Endothelial cell of umbilical vein (primary cell): ENCODE results near the gene TDRD7.

ENCODE experiments used
- EZH2 ChIP-seq: IDR thresholded peaks from 2 replicates; pipeline ENCODE4 v1.6.1; 2012; ENCODE audit warnings: borderline replicate concordance, low read depth, mild to moderate bottlenecking, moderate library complexity, low read length, inconsistent platforms; ENCODE audit not compliant: severe bottlenecking
- MYC ChIP-seq: IDR thresholded peaks from one replicate; pipeline ENCODE4 v1.6.1; 2011; ENCODE audit warnings: mild to moderate bottlenecking, low read depth, low read length
- POLR2A ChIP-seq: IDR thresholded peaks from 2 replicates; pipeline ENCODE4 v1.6.1; 2012; ENCODE audit warnings: low read depth, mild to moderate bottlenecking, control low read depth, low read length
- POLR2AphosphoS5 ChIP-seq: IDR thresholded peaks from 2 replicates; pipeline ENCODE4 v1.6.1; 2012; ENCODE audit warnings: low read depth, mild to moderate bottlenecking, control low read depth, low read length, moderate library complexity; ENCODE audit not compliant: insufficient read depth
- TF ChIP-seq, protein P1 (sequence below), 2 donors: IDR thresholded peaks; 1 replicate in 1 of 2; 2 replicates in 1 of 2; pipeline ENCODE4 v1.5.1; 2011; ENCODE audit warnings: low read length in 2 of 2, mild to moderate bottlenecking in 2 of 2, moderate library complexity in 2 of 2, control low read depth in 1 of 2, inconsistent platforms in 1 of 2, low read depth in 1 of 2; ENCODE audit not compliant: insufficient read depth in 1 of 2; ENCODE audit errors: extremely low read depth in 1 of 2

GRCh38 chr9:97365634-97366033 is 46.3 kb upstream of the TDRD7 start:
- TF ChIP-seq MYC: no peak
- TF ChIP-seq, protein P1, sequence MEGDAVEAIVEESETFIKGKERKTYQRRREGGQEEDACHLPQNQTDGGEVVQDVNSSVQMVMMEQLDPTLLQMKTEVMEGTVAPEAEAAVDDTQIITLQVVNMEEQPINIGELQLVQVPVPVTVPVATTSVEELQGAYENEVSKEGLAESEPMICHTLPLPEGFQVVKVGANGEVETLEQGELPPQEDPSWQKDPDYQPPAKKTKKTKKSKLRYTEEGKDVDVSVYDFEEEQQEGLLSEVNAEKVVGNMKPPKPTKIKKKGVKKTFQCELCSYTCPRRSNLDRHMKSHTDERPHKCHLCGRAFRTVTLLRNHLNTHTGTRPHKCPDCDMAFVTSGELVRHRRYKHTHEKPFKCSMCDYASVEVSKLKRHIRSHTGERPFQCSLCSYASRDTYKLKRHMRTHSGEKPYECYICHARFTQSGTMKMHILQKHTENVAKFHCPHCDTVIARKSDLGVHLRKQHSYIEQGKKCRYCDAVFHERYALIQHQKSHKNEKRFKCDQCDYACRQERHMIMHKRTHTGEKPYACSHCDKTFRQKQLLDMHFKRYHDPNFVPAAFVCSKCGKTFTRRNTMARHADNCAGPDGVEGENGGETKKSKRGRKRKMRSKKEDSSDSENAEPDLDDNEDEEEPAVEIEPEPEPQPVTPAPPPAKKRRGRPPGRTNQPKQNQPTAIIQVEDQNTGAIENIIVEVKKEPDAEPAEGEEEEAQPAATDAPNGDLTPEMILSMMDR (IDR thresholded peaks at IDR 0.05; ENCODE audit: extremely low read depth in 1 of 2, insufficient read depth in 1 of 2, low read depth in 1 of 2, low read length in 2 of 2): no peak
- TF ChIP-seq POLR2A: no peak
- no peak for TF ChIP-seq POLR2AphosphoS5
- no peak for TF ChIP-seq EZH2
